GM12865 (cell line): ENCODE data around the gene MEMO1.

Experiments
- DNase-seq: peaks from one replicate; pipeline ENCODE4 v3.0.0; 2010; ENCODE audit warnings: low read depth
- H3K4me3 ChIP-seq: 2 replicates; pipeline ENCODE4 v1.5.1; 2011; ENCODE audit warnings: mild to moderate bottlenecking, low read depth, low read length, control low read depth
- TF ChIP-seq, protein P1 (sequence below): IDR thresholded peaks from 2 replicates; pipeline ENCODE4 v1.5.1; 2011; ENCODE audit warnings: low read length, control low read depth, low read depth, inconsistent platforms; ENCODE audit not compliant: insufficient read depth; ENCODE audit errors: missing control alignments

MEMO1 gene

DNA sequence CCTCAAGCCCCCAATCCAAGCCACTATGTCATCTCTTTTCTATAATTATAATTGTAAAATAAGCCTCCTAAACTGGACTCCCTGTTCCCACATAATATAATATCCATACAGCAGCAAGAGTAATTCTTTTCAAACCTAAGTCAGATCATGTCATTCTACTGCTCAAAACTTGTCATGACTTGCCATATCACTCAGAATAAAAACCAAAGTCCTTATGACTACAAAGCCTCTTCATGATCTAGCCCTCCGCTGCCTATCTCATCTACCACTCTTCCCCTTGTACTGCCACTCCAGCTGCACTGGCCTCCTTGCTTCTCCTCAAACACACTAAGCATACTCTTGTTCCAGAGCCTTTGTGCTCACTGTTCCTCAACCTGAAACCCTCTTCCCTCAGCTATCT is 69.9 kb downstream of the MEMO1 start:
- no peak overlapping the region for H3K4me3 ChIP-seq
- TF ChIP-seq, protein P1, sequence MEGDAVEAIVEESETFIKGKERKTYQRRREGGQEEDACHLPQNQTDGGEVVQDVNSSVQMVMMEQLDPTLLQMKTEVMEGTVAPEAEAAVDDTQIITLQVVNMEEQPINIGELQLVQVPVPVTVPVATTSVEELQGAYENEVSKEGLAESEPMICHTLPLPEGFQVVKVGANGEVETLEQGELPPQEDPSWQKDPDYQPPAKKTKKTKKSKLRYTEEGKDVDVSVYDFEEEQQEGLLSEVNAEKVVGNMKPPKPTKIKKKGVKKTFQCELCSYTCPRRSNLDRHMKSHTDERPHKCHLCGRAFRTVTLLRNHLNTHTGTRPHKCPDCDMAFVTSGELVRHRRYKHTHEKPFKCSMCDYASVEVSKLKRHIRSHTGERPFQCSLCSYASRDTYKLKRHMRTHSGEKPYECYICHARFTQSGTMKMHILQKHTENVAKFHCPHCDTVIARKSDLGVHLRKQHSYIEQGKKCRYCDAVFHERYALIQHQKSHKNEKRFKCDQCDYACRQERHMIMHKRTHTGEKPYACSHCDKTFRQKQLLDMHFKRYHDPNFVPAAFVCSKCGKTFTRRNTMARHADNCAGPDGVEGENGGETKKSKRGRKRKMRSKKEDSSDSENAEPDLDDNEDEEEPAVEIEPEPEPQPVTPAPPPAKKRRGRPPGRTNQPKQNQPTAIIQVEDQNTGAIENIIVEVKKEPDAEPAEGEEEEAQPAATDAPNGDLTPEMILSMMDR: no peak
- no peak for DNase-seq

DNA sequence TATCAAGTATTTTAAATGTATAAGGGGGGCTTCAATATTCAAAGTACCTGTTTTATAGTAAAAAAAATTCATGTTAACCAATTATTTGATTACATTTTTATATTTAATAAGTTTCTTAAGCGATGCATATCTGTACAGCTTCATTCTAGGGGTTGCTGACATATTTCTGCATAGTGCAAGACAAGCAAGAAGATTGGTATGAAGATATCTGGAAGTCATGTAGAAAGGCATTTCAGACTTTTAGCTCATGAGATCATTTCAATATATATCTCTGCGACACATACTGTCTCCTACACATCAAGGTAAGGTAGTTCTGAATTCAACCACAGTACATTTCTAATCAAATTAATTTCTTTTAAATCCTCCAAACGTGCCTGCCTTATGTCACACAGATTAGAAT is 73.1 kb downstream of the MEMO1 start:
- no peak overlapping the region for H3K4me3 ChIP-seq
- TF ChIP-seq, protein P1: no peak
- no peak for DNase-seq

DNA sequence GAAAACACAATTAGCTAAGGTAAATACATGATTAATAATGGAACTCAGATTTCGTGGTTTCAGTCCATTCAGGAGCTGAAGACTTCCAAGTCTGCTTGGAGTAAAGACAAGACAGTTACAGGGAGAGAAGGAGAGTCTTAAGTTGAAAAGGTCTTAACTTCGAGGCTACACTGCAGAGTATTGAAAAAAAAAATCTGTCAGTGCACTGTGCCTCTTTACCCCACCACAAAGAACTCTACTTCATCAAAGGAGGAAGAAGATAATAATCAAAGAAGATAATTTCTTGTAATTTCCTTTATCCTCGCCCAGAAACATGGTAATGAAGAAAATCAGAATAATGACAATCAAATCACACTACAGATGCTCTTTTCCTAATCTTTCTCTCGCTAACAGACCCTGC is 75.4 kb downstream of the MEMO1 start:
- TF ChIP-seq, protein P1: no peak
- no peak overlapping the region for H3K4me3 ChIP-seq
- DNase-seq: no peak

DNA sequence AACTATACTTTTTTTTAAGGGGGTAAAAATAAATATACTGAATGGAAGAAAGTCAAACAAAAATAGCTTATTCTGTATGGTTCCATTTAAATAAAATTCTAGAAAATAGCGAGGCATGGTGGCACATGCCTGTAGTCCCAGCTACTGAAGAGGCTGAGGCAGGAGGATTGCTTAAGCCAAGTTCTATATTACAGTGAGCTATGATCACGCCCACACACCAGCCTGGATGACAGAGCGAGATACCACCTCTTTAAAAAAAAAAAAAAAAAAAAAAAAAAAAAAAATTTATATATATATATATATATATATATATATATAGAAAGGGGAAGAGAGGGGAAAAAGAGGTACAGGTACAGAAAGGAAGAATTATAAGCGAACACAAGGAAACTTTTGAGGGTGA is 77.7 kb downstream of the MEMO1 start:
- TF ChIP-seq, protein P1: no peak
- DNase-seq: no peak
- H3K4me3 ChIP-seq: no peak overlapping the region

DNA sequence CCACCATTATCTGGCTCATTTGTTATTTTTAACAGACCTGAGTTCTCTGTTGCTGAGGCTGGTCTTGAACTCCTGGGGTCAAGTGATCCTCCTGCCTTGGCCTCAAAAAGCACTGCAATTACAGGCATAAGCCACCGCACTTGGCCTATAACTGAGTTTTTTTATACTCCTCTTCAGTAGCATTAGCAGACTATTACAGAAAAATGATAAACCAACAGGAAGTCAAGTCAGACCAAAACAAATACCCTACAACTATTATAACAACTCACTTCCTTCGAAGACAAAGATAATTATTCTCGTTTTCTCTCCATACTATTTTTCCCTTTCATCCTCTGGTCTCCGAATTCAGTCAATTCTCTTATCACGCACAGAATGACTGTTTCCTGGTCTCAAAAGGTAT is 78.2 kb downstream of the MEMO1 start:
- no peak overlapping the region for H3K4me3 ChIP-seq
- no peak for DNase-seq
- TF ChIP-seq, protein P1: no peak

DNA sequence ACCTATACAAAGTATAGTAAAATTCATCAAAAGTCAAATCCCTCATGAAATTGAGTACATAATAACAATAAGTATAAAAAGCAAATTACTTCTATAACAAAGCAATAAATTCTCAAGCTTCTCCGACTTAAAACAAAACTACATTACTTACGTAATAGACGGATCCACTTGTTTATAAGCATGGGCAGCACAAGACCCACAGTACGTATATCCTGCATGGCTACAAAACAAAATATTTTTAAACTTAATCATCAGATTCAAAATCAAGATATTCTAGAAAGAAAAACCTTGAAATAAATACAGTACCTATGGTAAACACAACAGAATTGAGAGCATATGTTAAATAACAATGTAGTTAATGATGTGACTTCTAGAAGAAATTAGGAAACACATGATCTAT is 78.9 kb downstream of the MEMO1 start:
- DNase-seq: no peak
- TF ChIP-seq, protein P1: no peak

DNA sequence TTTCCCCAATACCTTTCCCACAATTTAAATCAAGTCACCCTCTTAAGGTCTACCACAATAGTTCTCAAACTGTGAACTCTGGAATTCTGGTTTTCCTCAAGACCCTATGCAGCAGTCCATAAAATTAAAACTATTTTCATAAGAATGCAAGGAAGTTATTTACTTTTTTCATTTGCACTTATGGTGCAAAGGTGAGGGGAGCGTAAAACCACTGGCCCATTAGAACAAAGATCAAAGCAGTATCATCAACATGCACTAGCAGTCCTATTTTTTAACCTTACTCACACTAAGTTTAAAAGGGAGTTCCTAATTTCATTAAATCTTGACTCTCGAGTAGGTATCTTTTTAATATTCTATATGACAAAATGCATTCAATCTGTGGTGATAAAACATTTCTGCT is 85.3 kb downstream of the MEMO1 start:
- DNase-seq: no peak
- no peak overlapping the region for H3K4me3 ChIP-seq
- TF ChIP-seq, protein P1: no peak

More for the DNA sequence above, 78.9 kb downstream of the MEMO1 start:
- no peak overlapping the region for H3K4me3 ChIP-seq
